GM23338 (cell line): ENCODE measurements around the gene DTNBP1. TPM values are rescaled to one million over a fixed set of nuclear protein-coding genes. Genes with fewer than 3 reads are reported as not detected.

ENCODE experiments used
- ATAC-seq: fragments of 200-7000 bp; cut with Tn5 transposase; 3 replicates; pipeline ENCODE4 v1.9.1; 2020
- DNase-seq: peaks from one replicate; pipeline ENCODE4 v3.0.0-alpha.2; 2015; ENCODE audit warnings: low spot score
- H2AFZ ChIP-seq: fragments of 200-600 bp; sonication (generic); 2 replicates; pipeline ENCODE4 v1.8.0; 2016; ENCODE audit warnings: antibody characterized with exemption, mild to moderate bottlenecking, moderate library complexity
- H3F3A ChIP-seq: fragments of 200-600 bp; sonication (generic); replicated peaks from 2 replicates; pipeline ENCODE4 v1.8.0; 2017; ENCODE audit warnings: antibody characterized with exemption, mixed run types, low read depth
- H3K27ac ChIP-seq: fragments of 200-600 bp; sonication (generic); 2 replicates; pipeline ENCODE4 v1.6.1; 2016; ENCODE audit warnings: low read depth
- H3K27me3 ChIP-seq: fragments of 200-600 bp; sonication (generic); 2 replicates; pipeline ENCODE4 v1.8.0; 2016; ENCODE audit warnings: mild to moderate bottlenecking, mixed run types, moderate library complexity; ENCODE audit not compliant: insufficient read depth
- H3K36me3 ChIP-seq: fragments of 200-600 bp; sonication (generic); 2 replicates; pipeline ENCODE4 v1.8.0; 2016; ENCODE audit warnings: mild to moderate bottlenecking; ENCODE audit not compliant: insufficient read depth
- H3K4me1 ChIP-seq: fragments of 200-600 bp; sonication (generic); 2 replicates; pipeline ENCODE4 v1.8.0; 2016; ENCODE audit warnings: mild to moderate bottlenecking, moderate library complexity; ENCODE audit not compliant: insufficient read depth
- H3K4me2 ChIP-seq: fragments of 200-600 bp; sonication (generic); 2 replicates; pipeline ENCODE4 v1.7.1; 2017; ENCODE audit warnings: mixed run types
- H3K4me3 ChIP-seq: fragments of 200-600 bp; sonication (generic); 2 replicates; pipeline ENCODE4 v1.6.1; 2016; ENCODE audit warnings: mixed run types
- H3K79me2 ChIP-seq: fragments of 200-600 bp; sonication (generic); replicated peaks from 2 replicates; pipeline ENCODE4 v1.8.0; 2017; ENCODE audit warnings: mild to moderate bottlenecking; ENCODE audit not compliant: insufficient read depth
- H3K9me2 ChIP-seq: fragments of 200-600 bp; sonication (generic); 2 replicates; pipeline ENCODE4 v1.8.0; 2017; ENCODE audit not compliant: insufficient read depth
- H4K20me1 ChIP-seq: fragments of 200-600 bp; sonication (generic); replicated peaks from 2 replicates; pipeline ENCODE4 v1.8.0; 2017; ENCODE audit warnings: mild to moderate bottlenecking; ENCODE audit not compliant: insufficient read depth
- H3K27ac Mint-ChIP-seq: 2 replicates; pipeline ENCODE4 v1.8.0; 2020; ENCODE audit warnings: inconsistent platforms, mild to moderate bottlenecking, moderate library complexity, mixed read lengths
- H3K27me3 Mint-ChIP-seq: 3 replicates; pipeline ENCODE4 v1.8.0; 2022; ENCODE audit warnings: low read depth, mild to moderate bottlenecking, moderate library complexity, mixed read lengths, inconsistent platforms; ENCODE audit not compliant: insufficient read depth, poor library complexity
- H3K36me3 Mint-ChIP-seq: 3 replicates; pipeline ENCODE4 v1.8.0; 2021; ENCODE audit warnings: low read depth, mild to moderate bottlenecking, inconsistent platforms, moderate library complexity, mixed read lengths
- H3K4me1 Mint-ChIP-seq: 3 replicates; pipeline ENCODE4 v1.8.0; 2020; ENCODE audit warnings: mild to moderate bottlenecking, inconsistent platforms, mixed read lengths
- H3K4me3 Mint-ChIP-seq: 3 replicates; pipeline ENCODE4 v1.8.0; 2021; ENCODE audit warnings: moderate library complexity, mild to moderate bottlenecking, inconsistent platforms, mixed read lengths
- H3K9me3 Mint-ChIP-seq: 3 replicates; pipeline ENCODE4 v1.8.0; 2020; ENCODE audit warnings: moderate library complexity, mild to moderate bottlenecking, inconsistent platforms, mixed read lengths
- CTCF ChIP-seq, 2 experiments: fragments of 200-600 bp in 1 of 2; sonication (generic) in 1 of 2; conservative IDR thresholded peaks; 2 replicates each; pipeline versions ENCODE4 v1.5.1 to v1.6.1; 2016 to 2017; ENCODE audit warnings: antibody characterized with exemption in 2 of 2, low read depth in 2 of 2, mild to moderate bottlenecking in 2 of 2, moderate library complexity in 1 of 2
- ETS1 ChIP-seq: IDR thresholded peaks from 2 replicates; pipeline ENCODE4 v1.6.1; 2016; ENCODE audit warnings: antibody characterized with exemption
- EZH2 ChIP-seq: fragments of 200-600 bp; sonication (generic); IDR thresholded peaks from one replicate; pipeline ENCODE4 v1.8.0; 2017; ENCODE audit warnings: antibody characterized with exemption, mild to moderate bottlenecking, low read depth; ENCODE audit not compliant: unreplicated experiment
- EZH2phosphoT487 ChIP-seq: fragments of 200-600 bp; sonication (generic); IDR thresholded peaks from one replicate; pipeline ENCODE4 v1.8.1; 2018; ENCODE audit warnings: antibody characterized with exemption; ENCODE audit not compliant: unreplicated experiment
- NANOG ChIP-seq: IDR thresholded peaks from 2 replicates; pipeline ENCODE4 v1.6.1; 2016; ENCODE audit warnings: antibody characterized with exemption, borderline replicate concordance
- POLR2AphosphoS5 ChIP-seq: IDR thresholded peaks from 2 replicates; pipeline ENCODE4 v1.6.1; 2016; ENCODE audit warnings: antibody characterized with exemption, low read depth
- REST ChIP-seq: IDR thresholded peaks from one replicate; pipeline ENCODE4 v1.6.1; 2018; ENCODE audit warnings: antibody characterized with exemption; ENCODE audit not compliant: unreplicated experiment
- ZNF114 ChIP-seq: fragments of 250-450 bp; sonication (Bioruptor Pico); IDR thresholded peaks from 2 replicates; pipeline ENCODE4 v1.5.0; 2020; ENCODE audit warnings: mild to moderate bottlenecking, moderate library complexity
- ZNF331 ChIP-seq: fragments of 250-450 bp; sonication (Bioruptor Pico); IDR thresholded peaks from 2 replicates; pipeline ENCODE4 v1.5.0; 2020; ENCODE audit warnings: low read depth, mild to moderate bottlenecking, moderate library complexity
- polyA plus RNA-seq: library from polyadenylated mRNA; unstranded; fragments of >200 nt; fragmentation: Nextera tagmentation; extraction: Ambion mirVana; gene quantifications from 2 replicates; pipeline ENCODE4 v1.2.1, GENCODE V29; 2016
- total RNA-seq: library from RNA; depleted of rRNA; stranded (reverse); fragments of >200 nt; shearing (Covaris generic); gene quantifications from 2 replicates; pipeline ENCODE4 v1.2.3, GENCODE V29; 2014

The DTNBP1 gene
- total and polyA plus RNA-seq, 2 experiments from 2014 or later, result 12.1 to 20.1 TPM

- peaks cover 3% of the 10 kb centered on the region for H3K27me3 Mint-ChIP-seq
- ATAC-seq, result peak; percentile 92
- peaks cover 10% of the 10 kb centered on the region for H3K9me3 Mint-ChIP-seq
These were observed 20.6 kb downstream of the DTNBP1 start for GRCh38 chr6:15642276-15642675.

GRCh38 chr6:15638373-15638772 is 24.5 kb downstream of the DTNBP1 start:
- no peak overlapping the region for H3K4me2 ChIP-seq
- H2AFZ ChIP-seq, result no peak overlapping the region
- ATAC-seq (no peak), DNase-seq (no peak)
- peaks cover 6% of the 10 kb centered on the region for H3K9me3 Mint-ChIP-seq
- H4K20me1 ChIP-seq, result no peaks in the 10 kb centered on the region; the same call in 1 of the 2 replicates
- H3K27ac ChIP-seq, result no peak overlapping the region
- no peaks in the 10 kb centered on the region for H3K36me3 ChIP-seq
- H3K27me3 ChIP-seq, result no peaks in the 10 kb centered on the region
- H3K36me3 Mint-ChIP-seq, result peaks cover 24% of the 10 kb centered on the region
- no peaks in the 10 kb centered on the region; the same call in 2 of the 3 replicates for H3K4me1 Mint-ChIP-seq
- peaks cover 3% of the 10 kb centered on the region for H3K27me3 Mint-ChIP-seq
- no peak overlapping the region for H3K4me3 ChIP-seq
- H3K27ac Mint-ChIP-seq, result no peak overlapping the region
- H3F3A ChIP-seq, result no peaks in the 10 kb centered on the region
- H3K79me2 ChIP-seq, result no peaks in the 10 kb centered on the region
- H3K9me2 ChIP-seq, result no peaks in the 10 kb centered on the region
- no peaks in the 10 kb centered on the region for H3K4me1 ChIP-seq
- H3K4me3 Mint-ChIP-seq, result no peak overlapping the region
- no peak for TF ChIP-seq POLR2AphosphoS5
- no peak for TF ChIP-seq CTCF (conservative IDR thresholded peaks at IDR 0.05; ENCODE audit: low read depth in 2 of 2)
- no peak for TF ChIP-seq NANOG
- TF ChIP-seq ZNF331 (CRISPR knock-in tag), result no peak
- no peak for TF ChIP-seq EZH2phosphoT487
- TF ChIP-seq ZNF114 (CRISPR knock-in tag), result no peak
- no peak for TF ChIP-seq REST
- no peak for TF ChIP-seq ETS1
- TF ChIP-seq EZH2, result no peak

More at GRCh38 chr6:15642276-15642675, 20.6 kb downstream of the DTNBP1 start:
- Histone ChIP-seq H3F3A (no peaks in the 10 kb centered on the region), H3K4me3 (no peak overlapping the region), H2AFZ (no peak overlapping the region), H3K27me3 (no peaks in the 10 kb centered on the region), H3K36me3 (no peaks in the 10 kb centered on the region), H3K27ac (no peak overlapping the region), H3K9me2 (no peaks in the 10 kb centered on the region), H3K79me2 (0 out of 2 replicates have a peak, but pooled peaks cover 7% of the 10 kb centered on the region), H4K20me1 (no peaks in the 10 kb centered on the region), H3K4me1 (no peaks in the 10 kb centered on the region), H3K4me2 (no peak overlapping the region)
- no peak overlapping the region for H3K27ac Mint-ChIP-seq
- peak; percentile 71 for DNase-seq
- peaks cover 23% of the 10 kb centered on the region for H3K36me3 Mint-ChIP-seq
- TF ChIP-seq CTCF (conservative IDR thresholded peaks at IDR 0.05; ENCODE audit: low read depth in 2 of 2) (peak; percentile 69 to 71), EZH2 (no peak)
- H3K4me3 Mint-ChIP-seq, result no peak overlapping the region
- H3K4me1 Mint-ChIP-seq, result no peaks in the 10 kb centered on the region; the same call in 2 of the 3 replicates
